IgD-negative memory B cell (primary cell): Measurements from ENCODE around the gene PARP4. TPM values are rescaled to one million over a fixed set of nuclear protein-coding genes. Genes with fewer than 3 reads are reported as not detected.
A peak's percentile ranks its signal among the peaks of the same experiment; 100 is the strongest.
"Not testable (repeated sequence)": the region's sequence is repeated elsewhere in the genome, so short reads cannot be mapped to it uniquely, and the experiment has no call there.

ENCODE experiments used
- H3K27ac Mint-ChIP-seq, 3 donors: one replicate each; pipeline ENCODE4 v1.8.0; 2020 to 2022; ENCODE audit warnings: mild to moderate bottlenecking in 3 of 3, mixed read lengths in 3 of 3, moderate library complexity in 1 of 3
- H3K27me3 Mint-ChIP-seq: one replicate; pipeline ENCODE4 v1.8.0; 2021; ENCODE audit warnings: mixed read lengths
- H3K36me3 Mint-ChIP-seq: one replicate; pipeline ENCODE4 v1.8.0; 2020; ENCODE audit warnings: mild to moderate bottlenecking, mixed read lengths
- H3K4me1 Mint-ChIP-seq, 3 donors: one replicate each; pipeline ENCODE4 v1.8.0; 2020 to 2022; ENCODE audit warnings: mixed read lengths in 3 of 3, mild to moderate bottlenecking in 1 of 3
- H3K4me3 Mint-ChIP-seq, 4 donors: one replicate each; pipeline ENCODE4 v1.8.0; 2020 to 2022; ENCODE audit warnings: mild to moderate bottlenecking in 4 of 4, mixed read lengths in 4 of 4, moderate library complexity in 3 of 4
- H3K9me3 Mint-ChIP-seq, 3 donors: one replicate each; pipeline ENCODE4 v1.8.0; 2020 to 2021; ENCODE audit warnings: mixed read lengths in 3 of 3, mild to moderate bottlenecking in 1 of 3
- polyA plus RNA-seq: library from polyadenylated mRNA; unstranded; fragments of 300-500 nt; fragmentation: Illumina TruSeq; gene quantifications from one replicate; pipeline ENCODE4 v1.2.3, GENCODE V29; 2021

The PARP4 gene
- polyA plus RNA-seq, 1 donor from 2014 or later, result 44.3 TPM

DNA sequence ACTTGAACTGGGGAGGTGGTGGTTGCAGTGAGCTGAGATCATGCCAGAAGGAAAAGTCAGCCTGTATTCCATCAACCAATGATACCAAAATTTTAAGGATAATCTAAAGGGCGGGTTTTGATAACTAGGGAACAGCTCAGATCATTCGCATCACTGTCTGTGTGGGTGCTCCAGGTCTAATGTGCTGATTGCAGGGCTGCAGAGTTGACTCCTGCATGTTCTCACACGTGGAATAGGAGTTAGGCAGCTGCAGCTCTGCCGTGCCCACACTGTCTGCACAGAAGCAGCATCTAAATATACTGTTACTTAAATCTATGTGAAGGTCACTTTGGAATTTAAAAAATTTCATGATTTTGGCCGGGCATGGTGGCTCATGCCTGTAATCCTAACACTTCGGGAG, 4.3 kb upstream of the PARP4 start:
- peaks cover 3 to 12% (median 7%) of the 10 kb centered on the region in 3 donors for H3K4me1 Mint-ChIP-seq
- H3K4me3 Mint-ChIP-seq, result peak overlapping the region in 1 of 4 donors; percentile 54
- H3K27ac Mint-ChIP-seq, result peak overlapping the region in 1 of 3 donors; percentile 42
- H3K36me3 Mint-ChIP-seq, result no peaks in the 10 kb centered on the region
- H3K27me3 Mint-ChIP-seq, result no peaks in the 10 kb centered on the region
- no peaks in the 10 kb centered on the region for H3K9me3 Mint-ChIP-seq

DNA sequence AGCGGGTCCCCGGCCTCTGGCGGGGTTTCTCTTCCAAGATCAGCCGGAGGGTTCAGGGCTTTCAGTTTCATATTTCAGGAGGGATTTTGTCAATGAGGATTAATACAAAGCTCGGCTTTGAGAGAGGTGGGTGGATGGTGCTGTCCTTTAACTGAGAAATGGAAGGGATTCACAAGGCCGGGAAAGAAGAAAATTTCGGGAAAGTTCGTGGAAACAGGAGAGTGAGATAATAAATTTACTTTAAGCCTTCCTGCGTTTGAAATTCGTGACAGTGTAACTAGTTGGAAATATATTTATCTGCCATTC, 283 bp upstream of the PARP4 start:
- Mint-ChIP-seq H3K36me3 (peaks cover 3% of the 10 kb centered on the region), H3K4me1 (peaks cover 11 to 16% (median 12%) of the 10 kb centered on the region in 3 donors), H3K4me3 (peak overlapping the region; percentile 85 to 95 (median 90))

DNA sequence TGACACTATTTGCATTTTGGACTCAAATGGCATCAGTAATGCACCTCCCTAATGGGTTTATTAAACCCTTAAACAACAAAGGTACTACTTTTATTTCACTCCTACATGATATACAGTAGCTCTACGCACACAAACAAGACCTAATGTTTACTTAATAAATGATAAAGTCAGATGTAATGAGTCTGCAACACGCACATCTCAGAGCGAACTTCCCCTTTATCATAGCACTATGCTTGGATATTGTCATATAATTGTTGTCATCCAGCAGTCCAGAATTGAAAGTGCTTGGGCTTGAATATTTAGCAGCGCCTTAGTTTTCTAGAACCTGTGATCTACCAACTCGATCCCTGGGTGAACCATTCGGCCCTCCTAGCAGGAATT, 772 bp downstream of the PARP4 start:
- no peaks in the 10 kb centered on the region for H3K9me3 Mint-ChIP-seq
- peaks cover 12 to 16% (median 14%) of the 10 kb centered on the region in 3 donors for H3K4me1 Mint-ChIP-seq
- no peaks in the 10 kb centered on the region for H3K27me3 Mint-ChIP-seq
- peak overlapping the region; percentile 13 to 87 (median 55) for H3K27ac Mint-ChIP-seq
- peak overlapping the region; percentile 85 to 95 (median 90) for H3K4me3 Mint-ChIP-seq
- peaks cover 3% of the 10 kb centered on the region for H3K36me3 Mint-ChIP-seq

More for the DNA sequence above, 283 bp upstream of the PARP4 start:
- Mint-ChIP-seq H3K27me3 (no peaks in the 10 kb centered on the region), H3K9me3 (no peaks in the 10 kb centered on the region), H3K27ac (peak overlapping the region; percentile 1 to 55 (median 13))

DNA sequence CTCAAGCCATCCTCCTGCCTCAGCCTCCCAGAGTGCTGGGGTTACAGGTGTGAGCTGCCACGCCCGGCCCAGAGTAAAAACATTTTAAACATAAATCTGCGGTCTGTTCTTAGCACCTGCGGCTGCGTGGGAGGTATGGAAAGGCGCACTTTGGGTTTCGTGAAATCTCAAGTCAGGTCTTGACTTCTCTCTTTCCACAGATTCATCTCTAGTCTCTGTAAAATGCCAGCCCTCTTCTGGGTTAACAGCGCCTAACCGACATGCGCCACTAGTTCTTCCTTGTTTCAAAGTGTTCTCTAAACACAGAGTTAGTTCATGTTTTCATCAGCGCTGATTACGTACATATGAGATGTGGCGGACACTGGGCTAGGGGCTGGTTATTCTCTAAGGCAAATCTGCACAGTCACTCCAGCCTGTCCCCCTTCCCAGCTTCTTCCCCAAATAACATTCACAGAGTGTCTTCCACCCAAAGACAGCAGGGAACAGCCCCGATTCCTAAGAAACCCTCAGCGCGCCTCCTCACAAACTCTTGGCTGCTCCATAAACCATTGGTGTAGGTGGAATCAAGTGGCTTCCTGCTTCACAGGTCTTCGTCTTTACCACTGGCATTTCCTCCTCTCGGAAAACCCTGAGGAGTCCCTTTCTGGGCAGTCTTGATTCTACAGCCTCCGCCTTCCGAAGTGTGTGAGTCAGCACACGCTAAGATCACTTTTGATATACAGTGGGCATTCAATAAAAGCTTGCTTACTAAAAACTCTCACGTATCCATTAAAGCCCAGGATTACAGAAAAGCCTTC, 1.4 kb downstream of the PARP4 start:
- peak overlapping the region; percentile 13 to 87 (median 55) for H3K27ac Mint-ChIP-seq
- no peaks in the 10 kb centered on the region for H3K27me3 Mint-ChIP-seq
- peaks cover 12 to 16% (median 14%) of the 10 kb centered on the region in 3 donors for H3K4me1 Mint-ChIP-seq
- H3K9me3 Mint-ChIP-seq, result no peaks in the 10 kb centered on the region
- peak overlapping the region; percentile 85 to 95 (median 90) for H3K4me3 Mint-ChIP-seq
- peaks cover 3% of the 10 kb centered on the region for H3K36me3 Mint-ChIP-seq

DNA sequence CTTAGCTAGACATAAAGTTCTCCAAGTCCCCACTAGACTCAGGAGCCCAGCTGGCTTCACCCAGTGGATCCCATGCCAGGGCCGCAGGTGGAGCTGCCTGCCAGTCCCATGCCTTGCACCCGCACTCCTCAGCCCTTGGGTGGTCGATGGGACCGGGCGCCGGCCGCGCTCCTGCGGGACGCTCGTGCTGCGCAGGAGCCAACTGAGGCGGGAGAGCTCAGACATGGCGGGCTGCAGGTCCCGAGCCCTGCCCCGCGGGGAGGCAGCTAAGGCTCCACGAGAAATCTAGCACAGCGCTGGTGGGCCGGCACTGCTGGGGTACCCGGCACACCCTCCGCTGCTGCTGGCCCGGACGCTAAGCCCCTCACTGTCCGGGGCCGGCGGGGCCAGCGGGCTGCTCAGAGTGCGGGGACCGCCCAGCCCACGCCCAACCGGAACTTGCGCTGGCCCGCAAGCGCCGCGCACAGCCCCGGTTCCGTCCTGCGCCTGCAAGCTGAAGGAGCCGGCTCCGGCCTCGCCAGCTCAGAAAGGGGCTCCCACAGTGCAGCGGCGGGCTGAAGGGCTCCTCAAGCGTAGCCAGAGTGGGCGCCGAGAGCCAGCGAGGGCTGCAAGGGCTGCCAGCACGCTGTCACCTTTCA, 5.8 kb downstream of the PARP4 start:
- Mint-ChIP-seq H3K9me3 (no peaks in the 10 kb centered on the region), H3K4me1 (peaks cover 3 to 12% (median 12%) of the 10 kb centered on the region in 3 donors)

DNA sequence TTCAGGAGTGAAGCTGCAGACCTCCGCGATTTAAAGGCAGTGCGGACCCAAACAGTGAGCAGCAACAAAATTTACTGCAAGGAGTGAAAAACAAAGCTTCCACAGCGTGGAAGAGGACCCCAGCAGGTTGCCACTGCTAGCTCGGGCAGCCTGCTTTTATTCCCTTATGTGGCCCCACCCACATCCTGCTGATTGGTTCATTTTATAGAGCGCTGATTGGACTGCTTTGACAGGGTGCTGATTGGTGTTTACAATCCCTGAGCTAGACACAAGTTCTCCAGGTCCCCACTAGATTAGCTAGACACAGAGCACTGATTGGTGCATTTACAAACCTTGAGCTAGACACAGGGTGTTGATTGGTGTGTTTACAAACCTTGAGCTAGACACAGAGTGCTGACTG, 6.3 kb downstream of the PARP4 start:
- not testable (repeated sequence) for H3K27ac Mint-ChIP-seq, H3K27me3 Mint-ChIP-seq, H3K36me3 Mint-ChIP-seq, H3K9me3 Mint-ChIP-seq, H3K4me3 Mint-ChIP-seq
- H3K4me1 Mint-ChIP-seq, result peaks cover 0 to 12% (median 10%) of the 10 kb centered on the region in 3 donors

More for the DNA sequence above, 5.8 kb downstream of the PARP4 start:
- Mint-ChIP-seq H3K27me3 (no peaks in the 10 kb centered on the region), H3K36me3 (peaks cover 6% of the 10 kb centered on the region), H3K4me3 (no peak overlapping the region), H3K27ac (peak overlapping the region in 1 of 3 donors; percentile 67)

DNA sequence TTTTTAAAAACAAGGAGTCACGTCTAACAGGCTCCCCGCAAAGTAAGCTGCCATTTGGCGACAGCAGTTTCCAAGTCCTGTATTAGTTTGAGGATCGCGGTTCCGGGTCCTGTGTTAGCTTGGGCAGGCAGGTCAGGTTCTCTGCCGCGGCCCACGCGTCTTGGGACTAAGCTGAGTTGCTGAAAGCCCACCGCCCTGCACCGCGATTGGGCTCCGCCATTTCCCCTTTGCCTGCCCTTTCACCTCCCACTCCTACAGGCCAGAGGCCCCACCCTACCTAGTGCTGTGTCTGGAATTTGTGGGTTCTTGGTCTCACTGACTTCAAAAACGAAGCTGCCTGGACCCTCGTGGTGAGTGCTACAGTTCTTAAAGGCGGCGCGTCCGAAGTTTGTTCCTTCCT, 6.8 kb downstream of the PARP4 start:
- Mint-ChIP-seq H3K4me3 (no peak overlapping the region), H3K27me3 (no peaks in the 10 kb centered on the region), H3K36me3 (peaks cover 3% of the 10 kb centered on the region), H3K4me1 (peaks cover 0 to 8% (median 7%) of the 10 kb centered on the region in 3 donors), H3K27ac (no peak overlapping the region), H3K9me3 (no peaks in the 10 kb centered on the region)

DNA sequence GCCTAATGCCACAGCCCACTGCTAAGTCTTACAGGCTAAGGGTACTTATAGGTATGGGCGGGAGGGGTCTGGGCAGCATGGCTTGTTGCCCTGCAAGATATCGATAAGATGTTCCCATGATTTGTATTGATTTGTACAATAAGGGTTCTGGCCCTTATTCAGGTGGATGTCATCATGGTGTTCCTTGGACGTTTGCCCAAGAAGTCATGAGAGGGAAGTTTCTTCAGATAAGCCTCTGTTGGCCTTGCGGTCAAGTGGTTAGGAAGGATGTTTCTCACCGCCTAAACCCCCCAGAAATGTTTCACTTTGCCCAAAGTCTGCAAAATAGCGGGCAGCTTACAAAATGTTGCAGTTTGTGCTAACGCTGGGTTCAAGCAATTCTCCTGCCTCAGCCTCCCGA, 7.3 kb downstream of the PARP4 start:
- Mint-ChIP-seq H3K4me3 (no peak overlapping the region), H3K4me1 (peaks cover 0 to 10% (median 7%) of the 10 kb centered on the region in 3 donors), H3K9me3 (no peaks in the 10 kb centered on the region), H3K27me3 (no peaks in the 10 kb centered on the region), H3K36me3 (peaks cover 3% of the 10 kb centered on the region), H3K27ac (no peak overlapping the region)

DNA sequence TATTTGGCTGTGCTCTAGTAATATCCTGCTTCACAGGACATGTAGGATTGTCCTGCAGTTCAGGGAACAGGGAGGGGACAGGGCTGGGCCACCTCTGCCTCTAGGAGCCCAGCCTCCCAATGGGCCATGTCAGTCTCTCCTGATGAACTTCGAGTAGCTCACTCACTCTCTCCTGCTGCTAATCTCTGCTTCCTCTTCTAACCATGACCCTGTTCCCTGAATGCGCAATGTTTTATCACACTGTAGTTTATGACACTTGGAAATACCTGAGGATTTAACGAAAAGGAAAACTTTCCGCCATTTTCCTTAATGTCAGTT, 9.2 kb downstream of the PARP4 start:
- Mint-ChIP-seq H3K36me3 (peaks cover 3% of the 10 kb centered on the region), H3K4me3 (no peak overlapping the region), H3K9me3 (no peaks in the 10 kb centered on the region), H3K27me3 (no peaks in the 10 kb centered on the region), H3K4me1 (peaks cover 0 to 9% (median 5%) of the 10 kb centered on the region in 3 donors), H3K27ac (no peak overlapping the region)

DNA sequence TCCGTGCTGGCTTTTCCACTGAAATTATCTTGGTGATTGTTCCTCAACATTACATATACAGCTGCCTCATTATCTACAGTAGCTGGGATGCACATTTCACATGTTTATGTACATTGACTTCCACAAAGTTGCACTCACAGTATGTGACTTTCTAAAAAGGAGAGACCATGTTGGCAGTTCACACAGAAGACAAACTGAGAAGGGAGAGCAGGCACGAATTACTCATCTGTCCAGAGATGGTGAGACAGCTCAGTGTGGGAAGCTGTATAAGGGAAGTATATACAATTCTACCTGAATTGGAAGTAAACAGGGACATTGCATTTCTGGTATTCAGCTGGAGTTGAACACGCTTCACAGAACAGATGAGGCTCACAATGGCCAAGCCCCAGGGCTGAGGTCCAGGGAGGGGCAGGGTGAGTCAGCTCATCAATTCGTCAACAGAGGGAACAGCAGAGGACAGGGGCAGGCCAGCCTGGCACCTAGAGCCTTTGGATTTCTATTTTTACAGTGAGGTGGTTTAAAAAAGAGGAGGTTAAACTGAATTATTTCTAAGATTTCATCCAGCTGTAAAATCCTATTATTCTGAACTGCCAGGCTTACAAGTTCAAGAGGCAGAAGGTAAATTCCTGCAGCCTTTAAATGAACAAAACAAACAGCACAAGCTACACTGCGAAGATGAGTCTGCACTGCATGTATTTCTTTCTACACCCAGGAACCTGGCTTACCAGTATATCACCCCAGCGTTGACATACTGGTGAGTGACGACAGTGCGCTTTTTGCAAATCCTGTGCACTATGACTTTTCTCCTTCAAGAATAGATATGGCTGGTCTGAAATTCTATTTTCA, 9.8 kb downstream of the PARP4 start:
- Mint-ChIP-seq H3K27me3 (no peaks in the 10 kb centered on the region), H3K27ac (no peak overlapping the region), H3K36me3 (peaks cover 3% of the 10 kb centered on the region)

DNA sequence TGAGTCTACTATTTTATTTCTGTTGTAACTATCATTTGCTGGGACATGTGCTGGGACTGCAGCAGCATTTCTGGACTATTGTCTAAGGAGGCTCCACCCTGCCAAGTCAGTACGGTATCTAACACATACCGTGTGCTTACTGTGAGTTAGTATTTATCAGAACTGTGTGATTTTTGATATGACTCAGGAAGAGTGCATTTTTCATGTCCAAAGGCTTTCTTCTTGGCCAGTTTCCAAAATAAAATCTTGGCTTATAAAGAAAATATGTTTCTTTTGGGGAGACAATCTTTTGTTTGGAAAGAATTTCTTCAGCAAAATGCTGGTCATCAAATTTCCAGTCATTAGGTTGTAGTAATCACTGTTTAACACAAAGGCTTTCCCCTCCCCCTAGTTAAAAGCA, 11.6 kb downstream of the PARP4 start:
- Mint-ChIP-seq H3K27me3 (no peaks in the 10 kb centered on the region), H3K4me3 (no peak overlapping the region), H3K9me3 (no peaks in the 10 kb centered on the region), H3K36me3 (peaks cover 10% of the 10 kb centered on the region), H3K27ac (no peak overlapping the region), H3K4me1 (peaks cover 0 to 7% (median 3%) of the 10 kb centered on the region in 3 donors)

More for the DNA sequence above, 9.8 kb downstream of the PARP4 start:
- Mint-ChIP-seq H3K9me3 (no peaks in the 10 kb centered on the region), H3K4me1 (peaks cover 0 to 7% (median 3%) of the 10 kb centered on the region in 3 donors), H3K4me3 (no peak overlapping the region)

DNA sequence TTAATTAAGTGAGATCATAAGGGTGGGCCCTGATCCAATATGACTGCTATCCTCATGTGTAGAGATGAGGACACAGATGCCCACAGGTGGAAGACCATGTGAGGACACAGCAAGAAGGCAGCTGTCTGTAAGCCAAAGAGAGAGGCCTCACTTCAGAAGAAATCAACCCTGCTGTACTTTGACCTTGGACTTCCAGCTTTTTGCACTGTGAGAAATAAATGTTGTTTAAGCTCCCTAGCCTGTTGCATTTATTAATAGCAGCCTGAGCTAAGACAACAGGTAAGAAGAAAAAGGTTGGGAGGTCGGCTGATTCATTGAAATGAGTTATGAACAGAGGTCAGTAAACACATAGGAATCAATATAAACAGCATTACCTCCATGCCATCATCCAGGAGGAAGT, 14.8 kb downstream of the PARP4 start:
- Mint-ChIP-seq H3K4me3 (no peak overlapping the region), H3K4me1 (peaks cover 0 to 3% (median 2%) of the 10 kb centered on the region in 3 donors), H3K9me3 (no peaks in the 10 kb centered on the region), H3K27ac (no peak overlapping the region), H3K36me3 (peaks cover 14% of the 10 kb centered on the region), H3K27me3 (no peaks in the 10 kb centered on the region)

DNA sequence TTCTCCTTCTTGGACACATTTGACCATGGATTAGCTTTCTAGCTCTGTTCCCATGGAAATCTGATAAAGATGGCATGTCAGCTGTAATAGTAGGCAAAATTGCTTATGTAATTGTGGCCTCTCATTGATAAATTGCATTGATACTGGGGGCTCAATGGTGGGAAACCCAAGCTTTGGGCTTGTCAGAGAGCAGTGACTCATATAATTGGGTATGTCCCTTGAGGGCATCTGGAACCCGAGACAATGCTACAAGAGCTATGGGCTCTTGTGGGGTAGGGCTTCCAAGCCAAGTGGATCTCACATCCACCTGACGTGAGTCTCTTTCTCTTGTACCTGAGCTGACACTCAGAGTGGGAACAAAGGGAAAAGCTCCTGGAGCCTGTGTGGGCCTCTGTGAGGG, 16.3 kb downstream of the PARP4 start:
- not testable (repeated sequence) for H3K27me3 Mint-ChIP-seq, H3K4me3 Mint-ChIP-seq, H3K4me1 Mint-ChIP-seq, H3K9me3 Mint-ChIP-seq, H3K27ac Mint-ChIP-seq
- H3K36me3 Mint-ChIP-seq, result peaks cover 18% of the 10 kb centered on the region

DNA sequence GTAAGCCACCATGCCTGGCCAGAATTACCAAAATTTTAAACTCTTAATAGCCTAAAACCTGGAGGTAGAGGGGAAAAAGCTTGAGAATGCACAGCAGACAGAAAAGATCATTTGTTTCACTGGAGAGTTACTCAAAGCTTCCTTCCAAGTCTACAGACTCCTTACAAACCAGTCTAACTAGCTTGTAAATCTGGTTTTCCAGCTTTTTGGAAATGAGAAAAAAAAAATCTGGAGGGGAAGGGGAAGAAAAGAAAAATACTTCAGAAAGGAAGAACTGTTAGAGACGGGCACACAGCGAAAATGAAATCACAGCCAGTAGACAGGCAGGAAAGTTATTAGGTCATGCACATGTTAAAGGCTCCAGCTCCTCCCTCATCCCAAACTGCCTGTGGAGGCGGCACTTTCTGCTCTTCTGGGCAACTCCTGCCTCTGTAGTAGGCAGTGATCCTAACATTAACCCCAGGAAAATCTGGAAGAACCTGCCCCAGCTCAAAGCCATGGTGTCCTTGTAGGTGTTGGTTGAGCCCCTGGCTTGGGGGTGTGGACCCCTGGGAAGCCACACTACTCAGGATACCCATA, 17.3 kb downstream of the PARP4 start:
- peaks cover 20% of the 10 kb centered on the region for H3K36me3 Mint-ChIP-seq
- H3K4me1 Mint-ChIP-seq, result no peaks in the 10 kb centered on the region
- no peak overlapping the region for H3K27ac Mint-ChIP-seq

DNA sequence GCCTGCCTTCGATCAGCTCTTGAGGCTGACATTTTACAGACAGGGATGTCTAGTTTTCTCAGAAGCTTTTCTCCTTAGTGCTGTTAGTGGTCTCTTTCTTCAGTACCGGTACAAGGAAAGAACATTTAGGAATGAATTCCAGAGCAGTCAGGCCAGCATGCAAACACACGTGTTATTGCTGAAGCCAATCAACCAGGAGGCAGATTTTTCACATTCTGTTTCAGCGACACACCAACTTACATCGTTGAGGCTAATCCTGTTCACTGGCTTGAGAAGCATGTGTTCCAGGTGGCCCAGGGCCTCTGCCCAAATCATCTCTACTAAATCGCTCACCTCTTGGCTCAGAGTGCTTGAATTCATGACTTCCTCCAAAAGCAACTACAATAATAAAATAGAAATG, 19.2 kb downstream of the PARP4 start:
- Mint-ChIP-seq H3K4me3 (no peak overlapping the region), H3K27me3 (no peaks in the 10 kb centered on the region), H3K36me3 (peaks cover 26% of the 10 kb centered on the region), H3K4me1 (no peaks in the 10 kb centered on the region), H3K9me3 (peaks cover 0 to 3% (median 0%) of the 10 kb centered on the region in 3 donors), H3K27ac (no peak overlapping the region)

More for the DNA sequence above, 17.3 kb downstream of the PARP4 start:
- H3K27me3 Mint-ChIP-seq, result no peaks in the 10 kb centered on the region
- H3K9me3 Mint-ChIP-seq, result no peaks in the 10 kb centered on the region
- H3K4me3 Mint-ChIP-seq, result no peak overlapping the region
